Panc1 (cell line): ENCODE results near the gene ZCWPW1. TPM values are rescaled to one million over a fixed set of nuclear protein-coding genes. Genes with fewer than 3 reads are reported as not detected.

Experiments used
- ATAC-seq: fragments of 200-7000 bp; cut with Tn5 transposase; 2 replicates; pipeline ENCODE4 v1.9.1; 2020; ENCODE audit warnings: mild to moderate bottlenecking, moderate library complexity
- BruUV-seq: library from RNA; stranded (reverse); fragments of 400-500 nt; replicated peaks from 2 replicates; lab custom pipeline; 2021; lab: Mats Ljungman, UMichigan
- CTCF ChIA-PET: fragments of 300-600 bp; sonication (Branson Sonifier 250); formaldehyde crosslinking; loops from one replicate; lab custom pipeline; 2022; ENCODE audit warnings: antibody characterized with exemption; lab: Charles Lee
- POLR2A ChIA-PET: fragments of 300-600 bp; sonication (Branson Sonifier 250); formaldehyde crosslinking; loops from one replicate; lab custom pipeline; 2022; ENCODE audit warnings: antibody characterized with exemption; lab: Charles Lee
- DNase-seq: peaks from one replicate; pipeline ENCODE4 v3.0.0-alpha.2; 2010; ENCODE audit warnings: low read depth, low spot score
- H3K27ac ChIP-seq: 2 replicates; pipeline ENCODE4 v1.5.1; 2011; ENCODE audit warnings: mild to moderate bottlenecking, low read length, inconsistent platforms
- H3K27me3 ChIP-seq: fragments of 200-500 bp; sonication (Bioruptor generic); 2 replicates; pipeline ENCODE4 v1.6.0; 2014; ENCODE audit warnings: low read length, inconsistent platforms; ENCODE audit not compliant: control insufficient read depth, insufficient read depth
- H3K36me3 ChIP-seq: fragments of 200-500 bp; sonication (Bioruptor generic); 2 replicates; pipeline ENCODE4 v1.5.1; 2014; ENCODE audit warnings: inconsistent platforms, mild to moderate bottlenecking, low read length, moderate library complexity; ENCODE audit not compliant: control insufficient read depth, insufficient read depth
- H3K4me1 ChIP-seq: 2 replicates; pipeline ENCODE4 v1.5.1; 2011; ENCODE audit warnings: inconsistent platforms, mild to moderate bottlenecking, low read length, moderate library complexity; ENCODE audit not compliant: control insufficient read depth, insufficient read depth
- H3K4me3 ChIP-seq, 2 experiments: 2 replicates each; pipeline ENCODE4 v1.5.1; 2011 to 2012; ENCODE audit warnings: low read depth in 2 of 2, low read length in 2 of 2, mild to moderate bottlenecking in 2 of 2, inconsistent platforms in 1 of 2, moderate library complexity in 1 of 2
- H3K9me3 ChIP-seq: fragments of 200-500 bp; sonication (Bioruptor generic); 2 replicates; pipeline ENCODE4 v1.5.1; 2014; ENCODE audit warnings: low read depth, mild to moderate bottlenecking, inconsistent platforms, low read length, moderate library complexity; ENCODE audit not compliant: control insufficient read depth, insufficient read depth
- POLR2AphosphoS5 ChIP-seq: IDR thresholded peaks from 2 replicates; pipeline ENCODE4 v1.6.1; 2012; ENCODE audit warnings: mild to moderate bottlenecking, low read depth, low read length, moderate library complexity
- SIN3A ChIP-seq: IDR thresholded peaks from 2 replicates; pipeline ENCODE4 v1.6.1; 2012; ENCODE audit warnings: low read depth, mild to moderate bottlenecking, low read length, moderate library complexity, borderline replicate concordance; ENCODE audit not compliant: insufficient read depth
- in situ Hi-C: cut with HindIII; loops from 2 replicates; pipeline ENCODE4 v1.10.0; 2016; ENCODE audit warnings: low sequenced_read_pairs, low pct_unique_long_range_greater_than_20kb
- intact Hi-C: fragments of 100-400 bp; cut with micrococcal nuclease; formaldehyde crosslinking; loops from one replicate; pipeline ENCODE4 v1.10.0; 2022; ENCODE audit not compliant: unreplicated experiment
- total RNA-seq: library from RNA; stranded (reverse); gene quantifications from one replicate; pipeline ENCODE4 v1.2.1, GENCODE V29; 2021; ENCODE audit not compliant: unreplicated experiment
- TF ChIP-seq, protein P1 (sequence below), 2 experiments: IDR thresholded peaks; 2 replicates each; pipeline ENCODE4 v1.6.1; 2011 to 2012; ENCODE audit warnings: low read depth in 2 of 2, control low read depth in 1 of 2, low read length in 1 of 2, mild to moderate bottlenecking in 1 of 2, moderate library complexity in 1 of 2; ENCODE audit not compliant: insufficient read depth in 1 of 2
- TF ChIP-seq, protein P2 (sequence below): fragments of 450-650 bp; IDR thresholded peaks from 2 replicates; pipeline ENCODE4 v1.5.1; 2017; ENCODE audit warnings: mild to moderate bottlenecking

The ZCWPW1 gene
- total RNA-seq, 1 experiment from 2014 or later, result 6.5 TPM

DNA sequence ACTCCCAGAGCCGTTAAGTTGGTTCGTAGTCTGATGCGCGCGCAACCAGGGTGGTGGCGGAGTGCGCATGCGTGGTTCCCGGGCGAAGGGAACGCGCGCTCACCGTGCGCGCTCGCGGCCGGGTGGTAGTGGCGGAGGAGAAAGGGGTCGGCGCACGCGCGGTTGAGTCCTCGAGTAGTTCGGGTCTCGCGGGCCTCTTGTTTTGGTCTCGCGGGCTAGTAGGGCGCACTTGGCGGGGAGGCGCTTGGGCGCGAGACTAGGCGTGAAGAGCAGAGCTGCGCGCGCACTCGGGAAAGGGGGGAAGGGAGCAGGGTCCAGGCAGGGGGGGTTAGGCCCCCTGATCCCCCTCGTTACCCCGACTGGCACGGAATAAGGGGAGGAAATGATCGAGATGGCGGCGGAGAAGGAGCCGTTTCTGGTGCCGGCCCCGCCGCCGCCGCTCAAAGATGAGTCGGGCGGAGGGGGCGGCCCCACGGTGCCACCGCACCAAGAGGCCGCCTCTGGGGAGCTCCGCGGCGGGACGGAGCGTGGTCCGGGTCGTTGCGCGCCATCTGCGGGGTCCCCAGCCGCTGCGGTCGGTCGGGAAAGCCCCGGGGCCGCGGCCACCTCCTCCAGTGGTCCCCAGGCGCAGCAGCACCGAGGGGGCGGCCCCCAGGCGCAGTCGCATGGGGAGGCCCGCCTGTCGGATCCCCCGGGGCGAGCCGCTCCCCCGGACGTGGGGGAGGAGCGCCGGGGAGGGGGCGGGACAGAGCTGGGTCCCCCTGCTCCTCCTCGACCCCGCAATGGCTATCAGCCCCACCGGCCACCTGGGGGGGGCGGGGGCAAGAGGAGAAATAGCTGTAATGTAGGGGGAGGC, 1.4 kb upstream of the ZCWPW1 start, which contains the start of gene MEPCE:
Gene MEPCE (plus strand): TSS at position 195 of the 856 bp plus-strand sequence. CDS start 188 bp downstream, at position 383.
- DNase-seq (peak; percentile 83), ATAC-seq (peak; percentile 61)
- no peaks in the 10 kb centered on the region for H3K9me3 ChIP-seq
- ChIA-PET POLR2A (interaction anchor here (0.5 to 0.7 kb wide), 2 partner anchors 132 to 1292 kb away, joined by 3 to 12 read pairs; no protein-coding TSS in a partner anchor), CTCF (no interaction called here)
- peak within 1 kb of the TSS; percentile 66 to 92 for H3K4me3 ChIP-seq
- no peaks in the 10 kb centered on the region for H3K27me3 ChIP-seq
- peak within 1 kb of the TSS; percentile 98 for H3K27ac ChIP-seq
- H3K36me3 ChIP-seq, result no peaks in the 10 kb centered on the region; the same call in 1 of the 2 replicates
- in situ Hi-C loops (no loop called here), intact Hi-C loops (no loop called here)
- H3K4me1 ChIP-seq, result peaks cover 43% of the 10 kb centered on the region
- TSS peak; percentile 88 for BruUV-seq
- TF ChIP-seq POLR2AphosphoS5, result peak; percentile 15; the same call in 1 of the 2 replicates
- TF ChIP-seq, protein P1, sequence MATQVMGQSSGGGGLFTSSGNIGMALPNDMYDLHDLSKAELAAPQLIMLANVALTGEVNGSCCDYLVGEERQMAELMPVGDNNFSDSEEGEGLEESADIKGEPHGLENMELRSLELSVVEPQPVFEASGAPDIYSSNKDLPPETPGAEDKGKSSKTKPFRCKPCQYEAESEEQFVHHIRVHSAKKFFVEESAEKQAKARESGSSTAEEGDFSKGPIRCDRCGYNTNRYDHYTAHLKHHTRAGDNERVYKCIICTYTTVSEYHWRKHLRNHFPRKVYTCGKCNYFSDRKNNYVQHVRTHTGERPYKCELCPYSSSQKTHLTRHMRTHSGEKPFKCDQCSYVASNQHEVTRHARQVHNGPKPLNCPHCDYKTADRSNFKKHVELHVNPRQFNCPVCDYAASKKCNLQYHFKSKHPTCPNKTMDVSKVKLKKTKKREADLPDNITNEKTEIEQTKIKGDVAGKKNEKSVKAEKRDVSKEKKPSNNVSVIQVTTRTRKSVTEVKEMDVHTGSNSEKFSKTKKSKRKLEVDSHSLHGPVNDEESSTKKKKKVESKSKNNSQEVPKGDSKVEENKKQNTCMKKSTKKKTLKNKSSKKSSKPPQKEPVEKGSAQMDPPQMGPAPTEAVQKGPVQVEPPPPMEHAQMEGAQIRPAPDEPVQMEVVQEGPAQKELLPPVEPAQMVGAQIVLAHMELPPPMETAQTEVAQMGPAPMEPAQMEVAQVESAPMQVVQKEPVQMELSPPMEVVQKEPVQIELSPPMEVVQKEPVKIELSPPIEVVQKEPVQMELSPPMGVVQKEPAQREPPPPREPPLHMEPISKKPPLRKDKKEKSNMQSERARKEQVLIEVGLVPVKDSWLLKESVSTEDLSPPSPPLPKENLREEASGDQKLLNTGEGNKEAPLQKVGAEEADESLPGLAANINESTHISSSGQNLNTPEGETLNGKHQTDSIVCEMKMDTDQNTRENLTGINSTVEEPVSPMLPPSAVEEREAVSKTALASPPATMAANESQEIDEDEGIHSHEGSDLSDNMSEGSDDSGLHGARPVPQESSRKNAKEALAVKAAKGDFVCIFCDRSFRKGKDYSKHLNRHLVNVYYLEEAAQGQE (IDR thresholded peaks at IDR 0.05; ENCODE audit: insufficient read depth in 1 of 2, low read depth in 2 of 2, low read length in 1 of 2), result no peak
- TF ChIP-seq SIN3A, result 0 out of 2 replicates have a peak, but pooled peaks have one; percentile 47
- TF ChIP-seq, protein P2, sequence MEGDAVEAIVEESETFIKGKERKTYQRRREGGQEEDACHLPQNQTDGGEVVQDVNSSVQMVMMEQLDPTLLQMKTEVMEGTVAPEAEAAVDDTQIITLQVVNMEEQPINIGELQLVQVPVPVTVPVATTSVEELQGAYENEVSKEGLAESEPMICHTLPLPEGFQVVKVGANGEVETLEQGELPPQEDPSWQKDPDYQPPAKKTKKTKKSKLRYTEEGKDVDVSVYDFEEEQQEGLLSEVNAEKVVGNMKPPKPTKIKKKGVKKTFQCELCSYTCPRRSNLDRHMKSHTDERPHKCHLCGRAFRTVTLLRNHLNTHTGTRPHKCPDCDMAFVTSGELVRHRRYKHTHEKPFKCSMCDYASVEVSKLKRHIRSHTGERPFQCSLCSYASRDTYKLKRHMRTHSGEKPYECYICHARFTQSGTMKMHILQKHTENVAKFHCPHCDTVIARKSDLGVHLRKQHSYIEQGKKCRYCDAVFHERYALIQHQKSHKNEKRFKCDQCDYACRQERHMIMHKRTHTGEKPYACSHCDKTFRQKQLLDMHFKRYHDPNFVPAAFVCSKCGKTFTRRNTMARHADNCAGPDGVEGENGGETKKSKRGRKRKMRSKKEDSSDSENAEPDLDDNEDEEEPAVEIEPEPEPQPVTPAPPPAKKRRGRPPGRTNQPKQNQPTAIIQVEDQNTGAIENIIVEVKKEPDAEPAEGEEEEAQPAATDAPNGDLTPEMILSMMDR, result no peak

DNA sequence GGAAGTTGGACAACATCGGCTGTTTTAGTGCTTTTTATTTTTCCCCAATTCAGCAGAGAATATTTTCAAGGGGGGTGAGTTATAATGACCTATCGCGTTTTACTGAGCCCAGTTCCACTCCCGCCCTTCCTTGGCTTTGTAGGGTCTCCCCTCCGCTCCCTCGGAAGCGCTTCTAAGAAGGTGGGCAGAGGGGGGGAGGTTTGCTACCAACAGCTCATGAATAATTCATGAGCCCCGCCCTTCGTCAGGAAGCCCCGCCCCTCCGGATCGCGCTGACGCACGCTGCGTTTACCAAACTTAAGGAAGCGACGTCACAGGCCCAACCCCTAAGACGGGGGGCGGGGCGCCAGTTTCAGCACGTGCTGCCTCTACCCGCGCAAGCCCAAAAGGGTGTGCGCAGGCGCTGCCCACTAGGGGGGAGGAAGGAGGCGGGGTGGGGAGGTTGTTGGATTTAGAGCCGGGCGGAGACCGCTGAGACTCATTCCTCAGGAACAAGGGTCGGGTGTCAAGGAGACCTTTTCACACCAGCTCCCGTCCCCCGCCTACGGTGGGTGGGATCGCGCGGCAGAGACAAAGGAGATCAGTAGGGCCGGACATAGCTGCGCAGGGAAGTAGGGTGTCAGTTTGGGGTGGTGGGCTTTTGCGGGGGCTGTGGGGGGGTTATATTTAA, 599 bp upstream of the ZCWPW1 start:
- in situ Hi-C loops, result no loop called here
- TF ChIP-seq SIN3A, result no peak; the same call in 1 of the 2 replicates
- peak; percentile 92 for TF ChIP-seq POLR2AphosphoS5
- TF ChIP-seq, protein P1 (IDR thresholded peaks at IDR 0.05; ENCODE audit: insufficient read depth in 1 of 2, low read depth in 2 of 2, low read length in 1 of 2), result peak in 1 of 2 experiments; percentile 58; a peak in 1 of 4 replicates
- Histone ChIP-seq H3K36me3 (no peaks in the 10 kb centered on the region; the same call in 1 of the 2 replicates), H3K27me3 (no peaks in the 10 kb centered on the region), H3K9me3 (no peaks in the 10 kb centered on the region), H3K4me3 (peak overlapping the region; percentile 66 to 92), H3K4me1 (peaks cover 39% of the 10 kb centered on the region), H3K27ac (peak overlapping the region; percentile 98)
- ChIA-PET POLR2A (interaction anchor here (0.5 to 0.7 kb wide), 7 partner anchors 11 to 488 kb away, joined by 3 to 12 read pairs (median 4); no protein-coding TSS in a partner anchor), CTCF (interaction anchor here (0.7 kb wide), 1 partner anchor 130 kb away, joined by 4 read pairs; no protein-coding TSS in a partner anchor)
- peak; percentile 77 for ATAC-seq
- BruUV-seq, result no TSS peak
- peak; percentile 99 for DNase-seq
- intact Hi-C loops, result no loop called here
